ENCODE results near the gene LRRC47.

LRRC47 gene

DNA sequence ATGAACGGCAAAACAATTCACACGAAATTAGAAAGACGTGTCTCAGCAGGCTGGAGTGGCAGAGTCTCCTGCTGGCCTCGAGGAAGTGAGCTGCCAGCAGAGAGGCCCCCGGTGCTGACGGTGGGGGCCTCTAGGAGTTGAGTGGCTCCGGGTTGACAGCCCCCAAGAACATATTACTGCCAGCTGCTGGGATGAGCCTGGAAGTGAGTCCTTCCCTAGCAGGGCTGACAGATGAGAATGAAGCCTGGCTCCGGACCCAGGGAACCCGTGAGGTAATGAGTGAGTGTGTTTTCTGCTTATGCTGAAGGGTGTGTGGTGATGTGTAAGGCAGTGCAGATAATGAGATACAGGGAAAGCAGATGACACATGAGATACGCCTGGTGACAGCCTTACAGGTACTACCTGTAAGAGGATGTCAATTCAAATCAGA lies 23.5 kb upstream of the LRRC47 start:
- Histone ChIP-seq H3K9me2 (ENCODE audit: low read depth, low read length) (no peaks in the 10 kb centered on the region), H3K27me3 (ENCODE audit: insufficient read depth, low read length) (no peaks in the 10 kb centered on the region), H3K4me1 (ENCODE audit: insufficient read depth, low read length, severe bottlenecking) (no peaks in the 10 kb centered on the region), H3K9me3 (ENCODE audit: low read length) (no peaks in the 10 kb centered on the region), H3K4me3 (ENCODE audit: low read depth, low read length, poor library complexity, severe bottlenecking) (no peak overlapping the region), H2AFZ (ENCODE audit: low read length) (no peak overlapping the region), H3K4me2 (ENCODE audit: low read length) (no peak overlapping the region), H3K9ac (ENCODE audit: low read length) (no peak overlapping the region), H3K36me3 (ENCODE audit: insufficient read depth, low read length) (peaks cover 50% of the 10 kb centered on the region), H3F3A (ENCODE audit: insufficient read depth, low read length) (no peaks in the 10 kb centered on the region), H3K27ac (ENCODE audit: low read depth, low read length, poor library complexity, severe bottlenecking) (no peak overlapping the region), H4K20me1 (ENCODE audit: insufficient read depth, low read length) (no peaks in the 10 kb centered on the region), H3K79me2 (ENCODE audit: insufficient read depth, low read length) (no peaks in the 10 kb centered on the region)
- TF ChIP-seq EZH2 (IDR thresholded peaks at IDR 0.05; ENCODE audit: borderline replicate concordance, low read length): no peak
- TF ChIP-seq, protein P1, sequence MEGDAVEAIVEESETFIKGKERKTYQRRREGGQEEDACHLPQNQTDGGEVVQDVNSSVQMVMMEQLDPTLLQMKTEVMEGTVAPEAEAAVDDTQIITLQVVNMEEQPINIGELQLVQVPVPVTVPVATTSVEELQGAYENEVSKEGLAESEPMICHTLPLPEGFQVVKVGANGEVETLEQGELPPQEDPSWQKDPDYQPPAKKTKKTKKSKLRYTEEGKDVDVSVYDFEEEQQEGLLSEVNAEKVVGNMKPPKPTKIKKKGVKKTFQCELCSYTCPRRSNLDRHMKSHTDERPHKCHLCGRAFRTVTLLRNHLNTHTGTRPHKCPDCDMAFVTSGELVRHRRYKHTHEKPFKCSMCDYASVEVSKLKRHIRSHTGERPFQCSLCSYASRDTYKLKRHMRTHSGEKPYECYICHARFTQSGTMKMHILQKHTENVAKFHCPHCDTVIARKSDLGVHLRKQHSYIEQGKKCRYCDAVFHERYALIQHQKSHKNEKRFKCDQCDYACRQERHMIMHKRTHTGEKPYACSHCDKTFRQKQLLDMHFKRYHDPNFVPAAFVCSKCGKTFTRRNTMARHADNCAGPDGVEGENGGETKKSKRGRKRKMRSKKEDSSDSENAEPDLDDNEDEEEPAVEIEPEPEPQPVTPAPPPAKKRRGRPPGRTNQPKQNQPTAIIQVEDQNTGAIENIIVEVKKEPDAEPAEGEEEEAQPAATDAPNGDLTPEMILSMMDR (IDR thresholded peaks at IDR 0.05; ENCODE audit: low read length): no peak

DNA sequence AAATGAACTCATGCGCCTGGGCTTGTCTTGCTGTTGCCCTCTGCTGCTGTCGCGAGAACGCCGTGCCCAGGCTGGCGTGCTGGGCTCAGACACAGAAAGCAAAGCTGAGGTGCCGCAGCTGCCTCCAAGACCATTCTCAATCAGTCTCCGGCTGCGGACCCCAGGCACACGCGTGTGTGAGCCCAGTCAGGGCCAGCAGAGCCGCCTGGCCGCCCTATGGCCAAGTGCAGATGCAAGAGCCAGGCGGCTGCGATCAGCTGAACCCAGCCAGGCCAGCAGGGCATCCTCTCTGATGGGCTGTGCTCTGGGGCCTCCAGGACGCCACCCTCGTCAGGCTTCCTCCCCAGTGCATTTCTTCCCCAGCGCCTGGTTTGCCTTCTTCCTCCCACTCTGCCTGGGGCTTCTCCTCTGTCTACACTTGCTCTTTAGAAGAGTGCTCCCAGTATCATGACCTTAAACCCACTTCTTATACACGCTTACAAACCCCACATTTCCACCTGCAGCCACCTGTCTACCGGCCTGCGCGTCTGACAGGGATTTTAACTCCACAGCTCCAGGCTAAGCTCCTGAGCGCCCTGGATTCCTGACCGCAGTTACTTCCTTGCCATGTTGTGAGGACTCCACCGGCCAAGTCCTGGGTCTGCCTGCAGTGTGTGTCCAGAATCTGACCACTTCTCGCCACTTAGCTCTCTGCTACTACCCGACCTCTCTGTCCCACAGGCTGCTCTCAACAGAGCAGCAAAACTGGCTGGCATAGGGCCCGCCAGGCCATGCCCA lies 21.7 kb upstream of the LRRC47 start:
- Histone ChIP-seq H3K27me3 (ENCODE audit: insufficient read depth, low read length) (no peaks in the 10 kb centered on the region), H3K79me2 (ENCODE audit: insufficient read depth, low read length) (no peaks in the 10 kb centered on the region), H3K27ac (ENCODE audit: low read depth, low read length, poor library complexity, severe bottlenecking) (no peak overlapping the region), H2AFZ (ENCODE audit: low read length) (no peak overlapping the region), H3K4me3 (ENCODE audit: low read depth, low read length, poor library complexity, severe bottlenecking) (no peak overlapping the region), H3K4me1 (ENCODE audit: insufficient read depth, low read length, severe bottlenecking) (no peaks in the 10 kb centered on the region), H3K9me3 (ENCODE audit: low read length) (no peaks in the 10 kb centered on the region), H3K4me2 (ENCODE audit: low read length) (no peak overlapping the region), H3F3A (ENCODE audit: insufficient read depth, low read length) (no peaks in the 10 kb centered on the region), H3K36me3 (ENCODE audit: insufficient read depth, low read length) (peaks cover 48% of the 10 kb centered on the region), H4K20me1 (ENCODE audit: insufficient read depth, low read length) (no peaks in the 10 kb centered on the region), H3K9ac (ENCODE audit: low read length) (no peak overlapping the region), H3K9me2 (ENCODE audit: low read depth, low read length) (no peaks in the 10 kb centered on the region)
- TF ChIP-seq, protein P1 (IDR thresholded peaks at IDR 0.05; ENCODE audit: low read length): no peak
- no peak for TF ChIP-seq EZH2 (IDR thresholded peaks at IDR 0.05; ENCODE audit: borderline replicate concordance, low read length)

GRCh38 chr1:3817138-3817740 lies 20.9 kb upstream of the LRRC47 start:
- H3K79me2 ChIP-seq (ENCODE audit: insufficient read depth, low read length): no peaks in the 10 kb centered on the region
- no peak overlapping the region for H3K4me3 ChIP-seq (ENCODE audit: low read depth, low read length, poor library complexity, severe bottlenecking)
- no peaks in the 10 kb centered on the region for H3K4me1 ChIP-seq (ENCODE audit: insufficient read depth, low read length, severe bottlenecking)
- no peaks in the 10 kb centered on the region for H3K9me2 ChIP-seq (ENCODE audit: low read depth, low read length)
- no peak overlapping the region for H3K9ac ChIP-seq (ENCODE audit: low read length)
- H3K27me3 ChIP-seq (ENCODE audit: insufficient read depth, low read length): no peaks in the 10 kb centered on the region
- no peaks in the 10 kb centered on the region for H4K20me1 ChIP-seq (ENCODE audit: insufficient read depth, low read length)
- no peak overlapping the region for H2AFZ ChIP-seq (ENCODE audit: low read length)
- TF ChIP-seq EZH2 (IDR thresholded peaks at IDR 0.05; ENCODE audit: borderline replicate concordance, low read length): no peak
- TF ChIP-seq, protein P1 (IDR thresholded peaks at IDR 0.05; ENCODE audit: low read length): no peak
- peaks cover 42% of the 10 kb centered on the region for H3K36me3 ChIP-seq (ENCODE audit: insufficient read depth, low read length)
- H3K27ac ChIP-seq (ENCODE audit: low read depth, low read length, poor library complexity, severe bottlenecking): no peak overlapping the region
- H3F3A ChIP-seq (ENCODE audit: insufficient read depth, low read length): no peaks in the 10 kb centered on the region
- H3K9me3 ChIP-seq (ENCODE audit: low read length): no peaks in the 10 kb centered on the region
- H3K4me2 ChIP-seq (ENCODE audit: low read length): no peak overlapping the region

Data from OCI-LY1 (cell line).